Loucy (cell line): ENCODE data around the gene BAG1.

Experiments used
- H2AFZ ChIP-seq: fragments of 200-600 bp; sonication (generic); 2 replicates; pipeline ENCODE4 v1.6.0; 2016; ENCODE audit warnings: antibody characterized with exemption, mild to moderate bottlenecking, low read length, moderate library complexity
- H3F3A ChIP-seq: fragments of 200-600 bp; 2 replicates; pipeline ENCODE4 v1.6.0; 2016; ENCODE audit warnings: antibody characterized with exemption, low read depth, mild to moderate bottlenecking
- H3K27me3 ChIP-seq: fragments of 200-600 bp; sonication (generic); 2 replicates; pipeline ENCODE4 v1.6.1; 2014; ENCODE audit warnings: low read length, mild to moderate bottlenecking; ENCODE audit not compliant: insufficient read depth, poor library complexity, severe bottlenecking
- H3K36me3 ChIP-seq: fragments of 200-600 bp; sonication (generic); 2 replicates; pipeline ENCODE4 v1.6.1; 2016; ENCODE audit warnings: low read length; ENCODE audit not compliant: insufficient read depth
- H3K4me1 ChIP-seq: fragments of 200-600 bp; sonication (generic); 2 replicates; pipeline ENCODE4 v1.5.1; 2014; ENCODE audit warnings: low read length, mild to moderate bottlenecking; ENCODE audit not compliant: insufficient read depth, poor library complexity, severe bottlenecking
- H3K4me2 ChIP-seq: fragments of 200-600 bp; sonication (generic); 2 replicates; pipeline ENCODE4 v1.6.0; 2014; ENCODE audit warnings: antibody characterized with exemption, low read length, low read depth, mild to moderate bottlenecking; ENCODE audit not compliant: poor library complexity, severe bottlenecking
- H3K4me3 ChIP-seq: fragments of 200-600 bp; sonication (generic); 2 replicates; pipeline ENCODE4 v1.5.1; 2014; ENCODE audit warnings: low read length, mild to moderate bottlenecking, mixed read lengths; ENCODE audit not compliant: poor library complexity, severe bottlenecking
- H3K79me2 ChIP-seq: fragments of 200-600 bp; sonication (generic); 2 replicates; pipeline ENCODE4 v1.6.1; 2014; ENCODE audit warnings: low read length; ENCODE audit not compliant: insufficient read depth
- H3K9ac ChIP-seq: fragments of 200-600 bp; sonication (generic); 2 replicates; pipeline ENCODE4 v1.6.0; 2014; ENCODE audit warnings: mild to moderate bottlenecking, low read depth, low read length, moderate library complexity; ENCODE audit not compliant: poor library complexity, severe bottlenecking
- H3K9me2 ChIP-seq: fragments of 200-600 bp; sonication (generic); replicated peaks from 2 replicates; pipeline ENCODE4 v1.6.1; 2016; ENCODE audit warnings: low read depth, low read length, mixed read lengths
- H3K9me3 ChIP-seq: fragments of 200-600 bp; sonication (generic); 2 replicates; pipeline ENCODE4 v1.6.1; 2014; ENCODE audit warnings: mild to moderate bottlenecking, antibody characterized with exemption, low read length, low read depth; ENCODE audit not compliant: insufficient read depth
- H4K20me1 ChIP-seq: fragments of 200-600 bp; sonication (generic); 2 replicates; pipeline ENCODE4 v1.6.0; 2014; ENCODE audit warnings: antibody characterized with exemption, low read length, mild to moderate bottlenecking; ENCODE audit not compliant: insufficient read depth, poor library complexity, severe bottlenecking
- EZH2phosphoT487 ChIP-seq: fragments of 200-600 bp; IDR thresholded peaks from 2 replicates; pipeline ENCODE4 v1.6.1; 2018; ENCODE audit warnings: antibody characterized with exemption, mild to moderate bottlenecking, moderate library complexity, borderline replicate concordance
- TF ChIP-seq, protein P1 (sequence below): fragments of 200-600 bp; sonication (generic); conservative IDR thresholded peaks from 2 replicates; pipeline ENCODE4 v1.5.1; 2014; ENCODE audit warnings: mild to moderate bottlenecking, antibody characterized with exemption, low read length

The BAG1 gene

DNA sequence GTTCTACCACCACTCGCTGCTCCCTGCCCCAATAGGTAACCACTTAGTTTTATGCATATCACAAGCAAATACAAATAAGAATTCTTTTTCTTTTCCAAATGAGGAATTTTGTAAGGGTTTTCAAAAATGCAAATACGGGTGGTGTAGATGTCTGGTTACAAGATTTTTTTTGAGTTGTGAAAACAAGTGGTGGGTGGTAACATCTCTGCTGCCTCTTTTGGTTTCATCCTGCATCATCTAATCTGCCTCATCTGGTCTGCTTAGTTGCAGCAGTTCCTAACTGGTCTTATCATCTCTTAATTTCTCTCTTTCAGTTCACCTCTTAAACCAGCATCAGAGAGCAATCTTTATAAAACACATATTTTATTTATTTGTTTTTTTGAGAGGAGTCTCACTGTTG, 31.1 kb upstream of the BAG1 start:
- Histone ChIP-seq H4K20me1 (peaks cover 27% of the 10 kb centered on the region), H3K9me2 (no peaks in the 10 kb centered on the region), H3K36me3 (peaks cover 21% of the 10 kb centered on the region; the same call in 1 of the 2 replicates), H3K4me1 (peaks cover 67% of the 10 kb centered on the region), H2AFZ (no peak overlapping the region), H3K79me2 (peaks cover 95% of the 10 kb centered on the region), H3K27me3 (no peaks in the 10 kb centered on the region), H3K9me3 (no peaks in the 10 kb centered on the region), H3F3A (no peaks in the 10 kb centered on the region), H3K9ac (peak overlapping the region; percentile 59), H3K4me3 (no peak overlapping the region), H3K4me2 (peak overlapping the region; percentile 64)
- TF ChIP-seq, protein P1, sequence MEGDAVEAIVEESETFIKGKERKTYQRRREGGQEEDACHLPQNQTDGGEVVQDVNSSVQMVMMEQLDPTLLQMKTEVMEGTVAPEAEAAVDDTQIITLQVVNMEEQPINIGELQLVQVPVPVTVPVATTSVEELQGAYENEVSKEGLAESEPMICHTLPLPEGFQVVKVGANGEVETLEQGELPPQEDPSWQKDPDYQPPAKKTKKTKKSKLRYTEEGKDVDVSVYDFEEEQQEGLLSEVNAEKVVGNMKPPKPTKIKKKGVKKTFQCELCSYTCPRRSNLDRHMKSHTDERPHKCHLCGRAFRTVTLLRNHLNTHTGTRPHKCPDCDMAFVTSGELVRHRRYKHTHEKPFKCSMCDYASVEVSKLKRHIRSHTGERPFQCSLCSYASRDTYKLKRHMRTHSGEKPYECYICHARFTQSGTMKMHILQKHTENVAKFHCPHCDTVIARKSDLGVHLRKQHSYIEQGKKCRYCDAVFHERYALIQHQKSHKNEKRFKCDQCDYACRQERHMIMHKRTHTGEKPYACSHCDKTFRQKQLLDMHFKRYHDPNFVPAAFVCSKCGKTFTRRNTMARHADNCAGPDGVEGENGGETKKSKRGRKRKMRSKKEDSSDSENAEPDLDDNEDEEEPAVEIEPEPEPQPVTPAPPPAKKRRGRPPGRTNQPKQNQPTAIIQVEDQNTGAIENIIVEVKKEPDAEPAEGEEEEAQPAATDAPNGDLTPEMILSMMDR: no peak

DNA sequence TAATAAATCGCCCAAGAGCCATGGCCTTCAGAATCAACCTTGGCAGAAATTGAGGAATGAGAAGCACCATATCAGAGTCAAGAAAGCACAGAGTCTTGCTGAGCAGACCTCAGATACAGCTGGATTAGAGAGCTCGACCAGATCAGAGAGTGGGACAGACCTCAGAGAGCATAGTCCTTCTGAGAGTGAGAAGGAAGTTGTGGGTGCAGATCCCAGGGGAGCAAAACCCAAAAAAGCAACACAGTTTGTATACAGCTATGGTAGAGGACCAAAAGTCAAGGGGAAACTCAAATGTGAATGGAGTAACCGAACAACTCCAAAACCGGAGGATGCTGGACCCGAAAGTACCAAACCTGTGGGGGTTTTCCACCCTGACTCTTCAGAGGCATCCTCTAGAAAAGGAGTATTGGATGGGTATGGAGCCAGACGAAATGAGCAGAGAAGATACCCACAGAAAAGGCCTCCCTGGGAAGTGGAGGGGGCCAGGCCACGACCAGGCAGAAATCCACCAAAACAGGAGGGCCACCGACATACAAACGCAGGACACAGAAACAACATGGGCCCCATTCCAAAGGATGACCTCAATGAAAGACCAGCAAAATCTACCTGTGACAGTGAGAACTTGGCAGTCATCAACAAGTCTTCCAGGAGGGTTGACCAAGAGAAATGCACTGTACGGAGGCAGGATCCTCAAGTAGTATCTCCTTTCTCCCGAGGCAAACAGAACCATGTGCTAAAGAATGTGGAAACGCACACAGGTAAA, 30.3 kb upstream of the BAG1 start:
- TF ChIP-seq EZH2phosphoT487: no peak
- TF ChIP-seq, protein P1: no peak
- H3K4me2 ChIP-seq: peak overlapping the region; percentile 64
- H3K9me3 ChIP-seq: no peaks in the 10 kb centered on the region
- peaks cover 61% of the 10 kb centered on the region for H3K4me1 ChIP-seq
- H3K36me3 ChIP-seq: peaks cover 16% of the 10 kb centered on the region; the same call in 1 of the 2 replicates
- H3K9me2 ChIP-seq: no peaks in the 10 kb centered on the region
- H3K4me3 ChIP-seq: no peak overlapping the region
- no peak overlapping the region for H3K9ac ChIP-seq
- peaks cover 3% of the 10 kb centered on the region for H3F3A ChIP-seq
- peaks cover 27% of the 10 kb centered on the region for H4K20me1 ChIP-seq
- no peaks in the 10 kb centered on the region for H3K27me3 ChIP-seq
- H2AFZ ChIP-seq: no peak overlapping the region
- peaks cover 92% of the 10 kb centered on the region for H3K79me2 ChIP-seq

- Histone ChIP-seq H3K9me2 (no peaks in the 10 kb centered on the region), H3K4me3 (no peak overlapping the region), H2AFZ (no peak overlapping the region), H3K9me3 (no peaks in the 10 kb centered on the region), H3K4me1 (peaks cover 50% of the 10 kb centered on the region), H3K9ac (no peak overlapping the region), H3K79me2 (peaks cover 86% of the 10 kb centered on the region), H3F3A (peaks cover 7% of the 10 kb centered on the region), H3K27me3 (no peaks in the 10 kb centered on the region), H4K20me1 (peaks cover 23% of the 10 kb centered on the region), H3K36me3 (peaks cover 10% of the 10 kb centered on the region; the same call in 1 of the 2 replicates), H3K4me2 (peak overlapping the region; percentile 80)
- TF ChIP-seq, protein P1: no peak
- no peak for TF ChIP-seq EZH2phosphoT487
Measured at GRCh38 chr9:33293782-33294181, 29.3 kb upstream of the BAG1 start.
